NCI-H82 treated with DMSO at 0.1 percent for 48 hours (cell line): Measurements from ENCODE around the gene SAE1.
"Not testable (repeated sequence)": the region's sequence is repeated elsewhere in the genome, so short reads cannot be mapped to it uniquely, and the experiment has no call there.

Experiments
- DNase-seq: peaks from one replicate; lab custom pipeline; 2025; ENCODE audit not compliant: unreplicated experiment; lab: John Stamatoyannopoulos, UW

Gene SAE1

GRCh38 chr19:47125669-47125938 lies 5.0 kb upstream of the SAE1 start:
- no peak for DNase-seq

DNA sequence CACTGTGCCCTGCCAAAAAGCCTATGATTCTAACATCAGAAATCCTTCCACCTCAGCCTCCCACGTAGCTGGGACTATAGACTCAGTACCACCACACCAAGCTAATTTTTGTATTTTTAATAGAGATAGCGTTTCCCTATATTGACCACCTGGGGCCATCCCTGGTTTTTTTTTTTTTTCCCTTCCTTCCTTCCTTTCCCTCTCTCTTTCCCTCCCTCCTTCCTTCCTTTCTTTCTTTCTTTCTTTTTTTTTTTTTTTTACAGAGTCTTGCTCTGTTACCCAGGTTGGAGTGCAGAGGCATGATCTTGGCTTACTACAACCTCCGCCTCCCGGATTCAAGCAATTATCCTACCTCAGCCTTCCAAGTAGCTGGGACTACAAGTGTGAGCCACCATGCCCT lies 1.1 kb upstream of the SAE1 start:
- DNase-seq = no peak

- DNase-seq = no peak
Observed at GRCh38 chr19:47130120-47130588, 481 bp upstream of the SAE1 start.

DNA sequence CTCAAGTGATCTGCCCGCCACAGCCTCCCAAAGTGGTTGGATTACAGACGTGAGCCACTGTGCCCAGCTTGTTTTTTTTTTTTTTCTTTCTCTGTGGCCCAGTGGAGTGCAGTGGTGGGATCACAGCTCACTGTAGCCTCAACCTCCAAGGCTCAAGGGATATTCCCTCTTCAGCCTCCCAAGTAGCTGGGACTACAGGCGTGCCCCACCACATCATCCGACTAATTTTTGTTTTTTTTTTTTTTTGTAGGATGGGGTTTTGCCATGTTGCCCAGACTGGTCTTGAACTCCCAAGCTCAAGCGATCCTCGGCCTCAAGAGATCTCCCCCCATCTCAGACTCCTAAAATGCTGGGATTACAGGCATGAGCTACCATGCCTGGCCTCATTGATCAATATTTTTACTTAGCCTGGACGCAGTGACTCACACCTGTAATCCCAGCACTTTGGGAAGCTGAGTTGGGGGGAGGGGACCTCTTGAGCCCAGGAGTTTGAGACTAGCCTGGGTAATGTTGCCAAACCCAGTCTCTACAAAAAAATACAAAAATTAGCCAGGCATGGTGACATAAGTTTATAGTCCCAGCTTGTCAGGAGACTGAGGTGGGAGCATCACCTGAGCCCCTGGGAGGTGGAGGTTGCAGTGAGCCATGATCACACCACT lies 1.7 kb downstream of the SAE1 start:
- DNase-seq = no peak

DNA sequence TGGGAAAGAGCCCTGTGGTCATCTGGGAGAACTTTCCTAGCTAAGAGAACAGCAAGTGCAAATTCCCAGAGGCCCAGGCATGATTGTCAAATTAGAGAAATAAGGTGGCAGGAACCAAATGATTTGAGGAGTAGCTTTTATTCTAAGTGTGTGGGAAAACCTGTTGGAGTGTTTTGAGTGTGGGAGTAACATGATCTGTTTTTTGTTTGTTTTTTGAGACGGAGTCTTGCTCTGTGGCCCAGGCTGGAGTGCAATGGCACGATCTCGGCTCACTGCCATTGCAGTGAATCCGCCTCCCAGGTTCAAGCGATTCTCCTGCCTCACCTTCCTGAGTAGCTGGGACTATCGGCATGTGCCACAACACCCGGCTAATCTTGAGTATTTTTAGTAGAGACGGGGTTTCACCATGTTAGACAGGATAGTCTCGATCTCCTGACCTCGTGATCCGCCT lies 2.4 kb downstream of the SAE1 start:
- no peak for DNase-seq

- DNase-seq = no peak
Observed at GRCh38 chr19:47134545-47134944, 3.9 kb downstream of the SAE1 start.

GRCh38 chr19:47135156-47135555 lies 4.5 kb downstream of the SAE1 start:
- DNase-seq = no peak

DNA sequence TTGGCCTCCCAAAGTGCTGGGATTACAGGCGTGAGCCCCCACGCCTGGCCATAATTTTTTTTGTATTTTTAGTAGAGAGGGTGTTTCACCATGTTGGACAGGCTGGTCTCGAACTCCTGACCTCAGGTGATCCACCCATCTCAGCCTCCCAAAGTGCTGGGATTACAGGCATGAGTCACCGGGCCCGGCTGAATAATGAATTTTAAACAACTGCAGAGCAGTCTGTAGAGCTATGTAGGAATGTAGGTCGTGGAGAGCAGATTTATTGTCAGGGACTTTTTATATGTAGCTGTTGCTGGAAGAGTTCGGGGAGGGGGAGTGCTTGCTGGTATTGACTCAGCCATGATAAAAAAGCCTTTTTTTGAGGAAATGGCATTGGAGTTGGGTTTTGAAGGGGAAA lies 10.6 kb downstream of the SAE1 start:
- DNase-seq = not testable (repeated sequence)

DNA sequence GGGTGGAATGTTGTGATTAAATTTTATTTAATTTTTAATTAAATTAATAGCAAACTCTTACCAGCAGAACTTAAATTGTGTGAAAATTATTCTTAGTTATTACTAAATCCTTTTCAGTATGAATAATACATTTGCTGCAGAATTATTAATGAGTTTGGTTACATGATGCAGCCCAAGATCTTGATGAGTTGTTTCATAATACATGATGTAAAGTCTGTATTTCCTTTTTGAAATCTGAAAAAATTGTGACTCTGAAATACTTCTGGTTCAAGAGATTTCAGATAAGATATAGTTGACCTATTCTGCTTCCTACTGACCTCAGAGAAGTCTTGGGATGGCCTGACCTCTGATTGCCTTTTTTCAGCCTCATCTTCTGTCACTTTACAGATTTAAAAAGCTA lies 11.1 kb downstream of the SAE1 start:
- DNase-seq = no peak

DNA sequence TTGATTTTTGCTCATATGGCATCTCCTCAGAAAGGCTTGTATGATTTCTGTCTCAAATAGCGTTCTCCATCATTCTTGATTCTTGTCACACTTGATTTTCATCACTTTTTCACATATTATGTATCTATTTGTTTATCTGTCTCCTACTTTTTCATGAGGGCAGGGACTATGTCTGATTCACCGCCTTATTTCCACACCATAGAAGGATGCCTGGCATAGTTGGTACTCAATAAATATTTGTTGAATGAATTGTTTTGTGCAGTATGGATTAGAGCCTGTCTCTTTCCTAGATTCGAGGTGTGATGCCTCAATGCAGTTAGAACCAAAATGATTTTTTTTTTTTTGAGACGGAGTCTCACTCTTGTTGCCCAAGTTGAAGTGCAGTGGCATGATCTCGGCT lies 12.1 kb downstream of the SAE1 start:
- no peak for DNase-seq

DNA sequence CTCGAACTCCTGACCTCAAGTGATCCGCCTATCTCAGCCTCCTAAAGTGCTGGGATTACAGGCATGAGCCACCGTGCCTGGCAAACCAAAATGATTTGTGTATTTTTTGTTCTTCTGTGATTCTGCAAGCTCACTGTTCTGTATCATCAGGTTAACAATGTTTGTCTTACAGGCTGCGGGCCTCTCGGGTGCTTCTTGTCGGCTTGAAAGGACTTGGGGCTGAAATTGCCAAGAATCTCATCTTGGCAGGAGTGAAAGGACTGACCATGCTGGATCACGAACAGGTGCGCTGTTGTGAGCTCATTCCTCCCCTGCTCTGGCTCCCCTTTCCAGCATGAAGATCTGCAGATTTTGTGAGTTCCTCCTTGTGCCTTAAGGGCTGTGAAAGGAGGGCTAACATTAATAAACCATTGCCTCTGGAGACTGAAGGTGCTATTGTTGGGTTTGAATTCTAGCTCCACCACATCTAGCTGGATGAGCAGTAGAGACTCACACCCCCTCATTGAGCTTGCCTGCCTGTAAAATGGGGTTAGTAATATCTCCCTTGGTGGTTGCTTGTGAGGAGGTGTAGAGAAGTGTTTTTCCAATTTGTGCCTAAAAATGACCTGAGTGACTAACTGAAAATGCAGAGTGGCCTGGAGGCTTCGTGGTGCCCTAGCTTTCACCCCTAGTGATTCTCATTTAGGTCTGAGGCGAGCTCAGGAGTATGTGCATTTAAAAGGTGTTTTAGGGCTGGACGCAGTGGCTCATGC lies 12.9 kb downstream of the SAE1 start:
- DNase-seq = no peak

DNA sequence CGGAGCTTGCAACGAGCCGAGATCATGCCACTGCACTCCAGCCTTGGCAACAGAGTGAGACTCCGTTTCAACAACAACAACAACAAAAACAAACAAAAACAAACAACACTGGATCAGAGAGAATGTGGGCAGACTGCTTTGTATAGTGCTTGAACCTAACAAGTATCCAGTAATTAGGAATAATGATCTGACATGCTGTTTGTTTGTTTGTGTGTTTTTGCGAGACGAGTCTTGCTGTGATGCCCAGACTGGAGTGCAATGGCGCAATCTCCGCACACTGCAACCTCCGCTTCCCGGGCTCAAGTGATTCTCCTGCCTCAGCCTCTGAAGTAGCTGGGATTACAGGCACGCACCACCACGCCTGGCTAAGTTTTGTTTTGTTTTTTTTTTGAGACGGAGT lies 14.0 kb downstream of the SAE1 start:
- no peak for DNase-seq

DNA sequence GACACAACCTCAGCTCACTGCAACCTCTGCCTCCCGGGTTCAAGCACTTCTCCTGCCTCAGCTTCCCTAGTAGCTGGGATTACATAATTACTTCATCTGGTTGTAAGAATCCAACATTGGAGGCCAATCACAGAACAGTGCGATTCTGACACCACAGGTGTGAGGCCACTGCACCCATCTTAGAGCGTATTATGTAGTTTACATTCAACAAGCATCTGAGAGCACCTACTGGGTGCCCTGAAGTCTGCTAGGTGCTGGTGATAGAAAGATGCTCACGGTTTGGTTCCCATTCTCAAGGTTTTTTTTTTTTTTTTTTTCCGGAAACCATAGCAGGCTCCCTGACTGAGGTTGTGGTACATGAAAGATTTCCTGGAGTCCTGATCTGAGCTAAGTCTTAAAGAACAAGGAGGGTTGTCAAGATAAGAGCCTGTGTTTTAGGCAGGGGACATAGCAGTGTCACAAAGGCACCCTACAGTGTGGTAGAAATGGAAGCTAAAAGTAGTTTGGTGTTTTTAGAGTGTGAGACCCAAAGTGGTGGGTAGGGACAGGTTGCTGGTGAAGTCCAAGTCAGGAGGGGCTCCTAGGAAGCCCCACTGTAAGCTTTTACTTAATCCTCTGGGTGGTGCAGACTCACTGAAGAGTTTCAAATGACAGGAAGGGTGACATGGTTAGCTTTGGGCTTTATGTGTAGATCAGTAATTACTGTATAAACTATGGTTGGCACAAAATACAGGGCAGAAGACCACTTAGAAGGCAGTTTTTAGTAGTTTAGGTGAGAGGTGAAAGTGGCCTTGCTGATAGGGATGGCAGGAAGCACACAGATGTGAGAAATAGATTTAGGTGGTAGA lies 15.2 kb downstream of the SAE1 start:
- DNase-seq = no peak

- DNase-seq = no peak
Observed at GRCh38 chr19:47146920-47147319, 16.3 kb downstream of the SAE1 start.

GRCh38 chr19:47151627-47152026 lies 21.0 kb downstream of the SAE1 start:
- no peak for DNase-seq

- DNase-seq = no peak
Observed at GRCh38 chr19:47152205-47152604, 21.6 kb downstream of the SAE1 start.

- DNase-seq = no peak
Observed at GRCh38 chr19:47152632-47153031, 22.0 kb downstream of the SAE1 start.

- no peak for DNase-seq
Observed at GRCh38 chr19:47153266-47153665, 22.6 kb downstream of the SAE1 start.

DNA sequence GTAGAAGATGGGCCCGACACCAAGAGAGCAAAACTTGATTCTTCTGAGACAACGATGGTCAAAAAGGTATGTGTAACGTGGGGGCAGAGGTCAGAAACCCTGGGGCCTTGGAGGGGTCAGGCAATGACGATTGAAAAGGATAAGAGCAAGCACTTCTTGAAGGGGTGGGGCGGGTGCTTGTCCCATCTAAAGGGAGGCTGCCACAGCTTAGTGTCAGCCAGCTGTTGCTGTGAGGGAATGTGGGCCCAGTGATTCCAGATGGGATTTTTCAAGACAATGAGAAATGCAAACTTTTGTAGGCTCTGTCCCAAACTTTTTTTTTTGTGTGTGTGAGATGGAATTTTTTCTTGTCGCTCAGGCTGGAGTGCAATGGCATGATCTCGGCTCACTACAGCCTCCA lies 24.5 kb downstream of the SAE1 start:
- DNase-seq = no peak

DNA sequence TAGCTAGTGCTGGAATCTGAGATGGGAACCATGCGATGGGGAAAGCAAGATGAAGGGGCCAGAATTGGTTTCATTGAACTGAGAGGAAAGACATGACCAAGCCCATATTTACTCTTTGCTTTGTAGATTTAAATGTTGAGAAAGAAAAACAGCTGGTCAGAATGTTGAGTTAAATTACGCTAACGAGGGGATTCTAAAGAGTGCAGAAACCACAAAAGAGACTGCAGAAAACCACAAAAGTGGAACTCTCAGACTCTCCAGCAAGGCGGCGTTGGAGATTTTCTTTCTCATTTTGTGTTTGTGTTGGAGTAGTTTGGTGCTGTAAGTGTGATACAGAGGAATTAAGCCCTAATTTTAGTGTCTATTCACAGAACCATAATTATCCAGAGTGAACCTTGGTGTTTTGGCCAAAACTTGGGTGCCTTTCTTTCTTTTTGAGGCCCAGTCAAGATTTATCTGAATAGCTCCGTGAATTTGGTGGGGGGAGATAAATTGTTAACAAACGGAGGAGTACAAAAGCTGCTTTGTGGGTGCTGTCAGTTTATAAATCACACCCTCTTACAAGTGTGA lies 26.3 kb downstream of the SAE1 start:
- no peak for DNase-seq

- DNase-seq = no peak
Observed at GRCh38 chr19:47157431-47158321, 27.0 kb downstream of the SAE1 start.
